SJSA1 (cell line): ENCODE data around the gene SUPT3H. TPM values are rescaled to one million over a fixed set of nuclear protein-coding genes. Genes with fewer than 3 reads are reported as not detected.
"Not testable (repeated sequence)": the region's sequence is repeated elsewhere in the genome, so short reads cannot be mapped to it uniquely, and the experiment has no call there.

Experiments
- DNase-seq, 2 experiments: peaks; one replicate each; pipeline ENCODE4 v3.0.0-alpha.2; 2015 to 2020; ENCODE audit warnings: low spot score in 2 of 2, low read depth in 1 of 2
- H3K27ac ChIP-seq: fragments of 250-450 bp; sonication (Bioruptor Pico); 2 replicates; pipeline ENCODE4 v1.5.1; 2020; ENCODE audit warnings: mild to moderate bottlenecking, moderate library complexity
- H3K27me3 ChIP-seq: fragments of 250-450 bp; sonication (Bioruptor Pico); replicated peaks from 2 replicates; pipeline ENCODE4 v1.5.1; 2020; ENCODE audit warnings: mild to moderate bottlenecking, moderate library complexity
- H3K36me3 ChIP-seq: fragments of 250-450 bp; sonication (Bioruptor Pico); 2 replicates; pipeline ENCODE4 v1.5.1; 2020; ENCODE audit warnings: mild to moderate bottlenecking
- H3K4me1 ChIP-seq: fragments of 250-450 bp; sonication (Bioruptor Pico); replicated peaks from 2 replicates; pipeline ENCODE4 v1.6.1; 2021; ENCODE audit warnings: mild to moderate bottlenecking
- H3K4me3 ChIP-seq: fragments of 250-450 bp; sonication (Bioruptor Pico); 2 replicates; pipeline ENCODE4 v1.5.1; 2020; ENCODE audit warnings: mild to moderate bottlenecking
- H3K9me3 ChIP-seq: fragments of 250-450 bp; sonication (Bioruptor Pico); replicated peaks from 2 replicates; pipeline ENCODE4 v1.5.1; 2020; ENCODE audit warnings: mild to moderate bottlenecking
- total RNA-seq: library from RNA; depleted of rRNA; stranded (reverse); fragments of >200 nt; shearing (Covaris generic); gene quantifications from 2 replicates; pipeline ENCODE4 v1.2.3, GENCODE V29; 2014

Gene SUPT3H
- total RNA-seq, 1 experiment from 2014 or later, result 6.7 TPM

GRCh38 chr6:44914141-44914540, 463.6 kb downstream of the SUPT3H start:
- Histone ChIP-seq H3K27ac (no peak overlapping the region), H3K9me3 (no peaks in the 10 kb centered on the region), H3K4me1 (no peaks in the 10 kb centered on the region), H3K27me3 (no peaks in the 10 kb centered on the region), H3K4me3 (no peak overlapping the region), H3K36me3 (no peaks in the 10 kb centered on the region)
- no peak for DNase-seq

- Histone ChIP-seq H3K36me3 (no peaks in the 10 kb centered on the region), H3K27ac (no peak overlapping the region), H3K9me3 (no peaks in the 10 kb centered on the region), H3K4me3 (no peak overlapping the region), H3K27me3 (no peaks in the 10 kb centered on the region), H3K4me1 (no peaks in the 10 kb centered on the region)
- DNase-seq, result no peak
These were observed 471.0 kb downstream of the SUPT3H start for GRCh38 chr6:44906761-44907160.

- not testable (repeated sequence) for H3K27ac ChIP-seq, H3K27me3 ChIP-seq, H3K4me1 ChIP-seq, DNase-seq, H3K36me3 ChIP-seq, H3K9me3 ChIP-seq, H3K4me3 ChIP-seq
These were observed 477.4 kb downstream of the SUPT3H start for GRCh38 chr6:44900358-44900757.

- H3K36me3 ChIP-seq, result no peaks in the 10 kb centered on the region
- no peaks in the 10 kb centered on the region for H3K27me3 ChIP-seq
- H3K4me3 ChIP-seq, result no peak overlapping the region
- H3K27ac ChIP-seq, result no peak overlapping the region
- no peak for DNase-seq
- H3K4me1 ChIP-seq, result no peaks in the 10 kb centered on the region
- H3K9me3 ChIP-seq, result no peaks in the 10 kb centered on the region
These were observed 479.3 kb downstream of the SUPT3H start for GRCh38 chr6:44898296-44898930.

GRCh38 chr6:44897316-44897715, 480.4 kb downstream of the SUPT3H start:
- no peak for DNase-seq
- Histone ChIP-seq H3K4me3 (no peak overlapping the region), H3K36me3 (no peaks in the 10 kb centered on the region), H3K27me3 (no peaks in the 10 kb centered on the region), H3K9me3 (no peaks in the 10 kb centered on the region), H3K27ac (no peak overlapping the region), H3K4me1 (no peaks in the 10 kb centered on the region)

GRCh38 chr6:44896701-44897100, 481.0 kb downstream of the SUPT3H start:
- no peaks in the 10 kb centered on the region for H3K9me3 ChIP-seq
- DNase-seq, result no peak
- no peaks in the 10 kb centered on the region for H3K27me3 ChIP-seq

GRCh38 chr6:44892579-44892978, 485.2 kb downstream of the SUPT3H start:
- H3K27me3 ChIP-seq, result no peaks in the 10 kb centered on the region
- H3K4me3 ChIP-seq, result no peak overlapping the region
- H3K9me3 ChIP-seq, result no peaks in the 10 kb centered on the region
- H3K4me1 ChIP-seq, result no peaks in the 10 kb centered on the region
- H3K27ac ChIP-seq, result no peak overlapping the region
- DNase-seq, result no peak
- H3K36me3 ChIP-seq, result no peaks in the 10 kb centered on the region

More at GRCh38 chr6:44896701-44897100, 481.0 kb downstream of the SUPT3H start:
- Histone ChIP-seq H3K4me1 (no peaks in the 10 kb centered on the region), H3K4me3 (no peak overlapping the region), H3K27ac (no peak overlapping the region), H3K36me3 (no peaks in the 10 kb centered on the region)

GRCh38 chr6:44879071-44879470, 498.7 kb downstream of the SUPT3H start:
- not testable (repeated sequence) for H3K4me1 ChIP-seq, H3K27ac ChIP-seq, H3K36me3 ChIP-seq, DNase-seq, H3K9me3 ChIP-seq, H3K27me3 ChIP-seq, H3K4me3 ChIP-seq

GRCh38 chr6:44876638-44877037, 501.1 kb downstream of the SUPT3H start:
- not testable (repeated sequence) for H3K4me1 ChIP-seq, H3K27ac ChIP-seq, H3K36me3 ChIP-seq, H3K4me3 ChIP-seq, H3K9me3 ChIP-seq, H3K27me3 ChIP-seq, DNase-seq

- no peak overlapping the region for H3K27ac ChIP-seq
- no peak for DNase-seq
- no peak overlapping the region for H3K4me3 ChIP-seq
These were observed 508.3 kb downstream of the SUPT3H start for GRCh38 chr6:44869321-44869897.

GRCh38 chr6:44868910-44869309, 508.8 kb downstream of the SUPT3H start:
- no peak for DNase-seq
- H3K36me3 ChIP-seq, result no peaks in the 10 kb centered on the region
- no peak overlapping the region for H3K27ac ChIP-seq
- H3K9me3 ChIP-seq, result no peaks in the 10 kb centered on the region
- H3K4me3 ChIP-seq, result no peak overlapping the region
- H3K4me1 ChIP-seq, result no peaks in the 10 kb centered on the region
- H3K27me3 ChIP-seq, result no peaks in the 10 kb centered on the region

More at GRCh38 chr6:44869321-44869897, 508.3 kb downstream of the SUPT3H start:
- Histone ChIP-seq H3K27me3 (no peaks in the 10 kb centered on the region), H3K4me1 (no peaks in the 10 kb centered on the region), H3K9me3 (no peaks in the 10 kb centered on the region), H3K36me3 (no peaks in the 10 kb centered on the region)

- Histone ChIP-seq H3K9me3 (no peaks in the 10 kb centered on the region), H3K36me3 (no peaks in the 10 kb centered on the region), H3K27me3 (no peaks in the 10 kb centered on the region), H3K4me3 (no peak overlapping the region), H3K27ac (no peak overlapping the region), H3K4me1 (no peaks in the 10 kb centered on the region)
- no peak for DNase-seq
These were observed 509.4 kb downstream of the SUPT3H start for GRCh38 chr6:44868335-44868668.

- Histone ChIP-seq H3K4me1 (no peaks in the 10 kb centered on the region), H3K27ac (no peak overlapping the region), H3K9me3 (no peaks in the 10 kb centered on the region), H3K4me3 (no peak overlapping the region), H3K27me3 (no peaks in the 10 kb centered on the region), H3K36me3 (no peaks in the 10 kb centered on the region)
- no peak for DNase-seq
These were observed 510.0 kb downstream of the SUPT3H start for GRCh38 chr6:44867571-44868334.

GRCh38 chr6:44865184-44865583, 512.5 kb downstream of the SUPT3H start:
- not testable (repeated sequence) for DNase-seq, H3K4me3 ChIP-seq, H3K9me3 ChIP-seq, H3K36me3 ChIP-seq, H3K4me1 ChIP-seq, H3K27ac ChIP-seq, H3K27me3 ChIP-seq
